ENCODE data around the gene ENTHD1.

DNA sequence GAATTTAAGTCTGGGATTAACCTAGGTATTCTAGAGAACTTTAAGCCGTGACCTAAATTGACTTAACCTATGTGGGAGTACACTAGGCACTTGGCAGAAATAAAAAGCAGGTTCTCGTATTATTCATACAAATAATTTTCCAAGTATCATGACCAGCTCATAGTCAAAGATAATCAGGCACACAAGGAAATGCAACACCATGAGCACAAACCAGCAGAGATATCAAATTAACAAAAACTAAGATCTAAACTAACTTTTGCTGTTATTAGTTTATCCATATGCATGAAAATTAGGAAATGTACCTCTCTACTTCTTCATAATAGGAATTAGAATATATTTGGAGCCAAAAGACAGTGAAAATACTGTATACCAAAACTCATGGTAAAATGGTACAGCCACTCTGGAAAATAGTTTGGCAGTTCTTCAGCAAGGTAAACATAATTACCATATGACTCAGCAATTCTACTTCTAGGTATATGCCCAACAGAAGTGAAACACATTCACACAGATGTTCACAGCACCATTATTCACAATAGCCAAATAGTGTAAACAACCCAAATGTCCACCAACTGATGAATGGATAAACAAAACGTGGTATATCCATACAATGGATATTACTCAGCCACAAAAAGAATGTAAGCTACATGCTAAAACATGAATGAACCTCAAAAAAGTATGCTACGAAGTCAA, 154.1 kb downstream of the ENTHD1 start:
- TF ChIP-seq CTCF (IDR thresholded peaks at IDR 0.05) (no peak), POLR2A (IDR thresholded peaks at IDR 0.05) (no peak)

All from uterus (tissue), 2 donors.